K562 (cell line): ENCODE data around the gene CYB5R3. TPM values are rescaled to one million over a fixed set of nuclear protein-coding genes. Genes with fewer than 3 reads are reported as not detected.

Experiments
- ATAC-seq: fragments of 200-7000 bp; cut with Tn5 transposase; 3 replicates; pipeline ENCODE4 v1.9.1; 2020; ENCODE audit warnings: moderate library complexity
- BruUV-seq: library from RNA; stranded (reverse); fragments of 400-500 nt; replicated peaks from 2 replicates; lab custom pipeline; 2021; lab: Mats Ljungman, UMichigan
- CTCF ChIA-PET: fragments of 300-600 bp; formaldehyde crosslinking; extraction: SDS; loops from one replicate; lab custom pipeline; 2021; ENCODE audit warnings: low intra/inter-chr PET ratio; lab: Yijun Ruan, JAX
- POLR2A ChIA-PET: fragments of 300-600, 350-650 bp; sonication (Branson Sonifier 250); formaldehyde crosslinking; extraction: SDS; loops from one replicate; lab custom pipeline; 2021; ENCODE audit warnings: antibody characterized with exemption, inconsistent platforms; lab: Yijun Ruan, JAX
- DNase-seq, 4 experiments: peaks; one replicate each; pipeline versions ENCODE4 v3.0.0 to v3.0.0-alpha.2; 2011 to 2018; ENCODE audit warnings: low spot score in 3 of 4, mixed read lengths in 3 of 4; ENCODE audit errors: extremely low read depth in 1 of 4
- FAIRE-seq: peaks from 2 replicates; lab custom pipeline; 2011; peaks lifted over from hg19 to GRCh38; lab: Jason Lieb, UNC
- H2AFZ ChIP-seq: 2 replicates; pipeline ENCODE4 v1.6.0; 2011; ENCODE audit warnings: low read depth, low read length, control low read depth, inconsistent platforms
- H3K27ac ChIP-seq: fragments of 200-600 bp; 3 replicates; pipeline ENCODE4 v1.8.0; 2011; ENCODE audit warnings: low read depth, mild to moderate bottlenecking, control low read depth, inconsistent platforms, low read length, moderate library complexity, mixed read lengths; ENCODE audit errors: extremely low read depth
- H3K27me3 ChIP-seq, 2 experiments: fragments of 300-600 bp in 1 of 2; 2 replicates in 1 of 2; 3 replicates in 1 of 2; pipeline versions ENCODE4 v1.6.0 to v1.8.0; 2011; ENCODE audit warnings: inconsistent platforms in 2 of 2, low read length in 2 of 2, mild to moderate bottlenecking in 1 of 2, mixed read lengths in 1 of 2, moderate library complexity in 1 of 2; ENCODE audit not compliant: control insufficient read depth in 2 of 2, insufficient read depth in 2 of 2
- H3K36me3 ChIP-seq: fragments of 300-600 bp; 3 replicates; pipeline ENCODE4 v1.8.0; 2011; ENCODE audit warnings: mild to moderate bottlenecking, low read length, inconsistent platforms; ENCODE audit not compliant: control insufficient read depth, insufficient read depth
- H3K4me1 ChIP-seq, 2 experiments: fragments of 200-600 bp in 1 of 2; replicated peaks in 1 of 2; 2 replicates in 1 of 2; 3 replicates in 1 of 2; pipeline versions ENCODE4 v1.5.1 to v1.8.0; 2011; ENCODE audit warnings: inconsistent platforms in 2 of 2, low read length in 2 of 2, mild to moderate bottlenecking in 1 of 2, mixed read lengths in 1 of 2, moderate library complexity in 1 of 2; ENCODE audit not compliant: control insufficient read depth in 2 of 2, insufficient read depth in 2 of 2
- H3K4me2 ChIP-seq: 2 replicates; pipeline ENCODE4 v1.6.1; 2011; ENCODE audit warnings: low read length, control low read depth, inconsistent platforms, mixed read lengths; ENCODE audit not compliant: insufficient read depth
- H3K4me3 ChIP-seq: fragments of 200-600 bp; sonication (generic), shearing (Covaris generic); 2 replicates; pipeline ENCODE4 v1.5.1; 2016; ENCODE audit warnings: control low read depth, inconsistent platforms
- H3K79me2 ChIP-seq: fragments of 200-600 bp; 3 replicates; pipeline ENCODE4 v1.8.0; 2011; ENCODE audit warnings: low read length, inconsistent platforms; ENCODE audit not compliant: control insufficient read depth, insufficient read depth
- H3K9ac ChIP-seq, 2 experiments: 2 replicates each; pipeline versions ENCODE4 v1.6.0 to v1.6.1; 2011; ENCODE audit warnings: low read depth in 2 of 2, low read length in 2 of 2, control low read depth in 1 of 2, inconsistent platforms in 1 of 2, mild to moderate bottlenecking in 1 of 2, mixed read lengths in 1 of 2; ENCODE audit not compliant: insufficient read depth in 1 of 2
- H3K9me1 ChIP-seq: one replicate; pipeline ENCODE4 v1.6.0; 2011; ENCODE audit warnings: inconsistent platforms, mild to moderate bottlenecking, low read length, moderate library complexity; ENCODE audit not compliant: control insufficient read depth, insufficient read depth
- H3K9me3 ChIP-seq: replicated peaks from 2 replicates; pipeline ENCODE4 v1.5.1; 2011; ENCODE audit warnings: low read depth, low read length, inconsistent platforms; ENCODE audit not compliant: control insufficient read depth, insufficient read depth
- H4K20me1 ChIP-seq: replicated peaks from 2 replicates; pipeline ENCODE4 v1.6.1; 2011; ENCODE audit warnings: low read length, inconsistent platforms, mixed read lengths; ENCODE audit not compliant: control insufficient read depth, insufficient read depth
- RBM14 ChIP-seq: fragments of 200-400 bp; formaldehyde crosslinking; IDR thresholded peaks from 2 replicates; pipeline ENCODE4 v1.6.1; 2018; ENCODE audit warnings: low read depth, mild to moderate bottlenecking, low read length, moderate library complexity, borderline replicate concordance; ENCODE audit not compliant: insufficient read depth
- SMARCB1 ChIP-seq: IDR thresholded peaks from 2 replicates; pipeline ENCODE4 v1.6.1; 2011; ENCODE audit warnings: improper control_type of control experiment, low read depth; ENCODE audit not compliant: insufficient read length
- SUPT5H ChIP-seq: fragments of 450-650 bp; IDR thresholded peaks from 2 replicates; pipeline ENCODE4 v1.6.1; 2016
- ZNF224 ChIP-seq: sonication (generic); formaldehyde crosslinking; IDR thresholded peaks from 2 replicates; pipeline ENCODE4 v1.8.0; 2022; ENCODE audit warnings: mild to moderate bottlenecking, missing genetic modification reagents
- ZNF239 ChIP-seq: fragments of 250-450 bp; sonication (Bioruptor Pico); IDR thresholded peaks from 2 replicates; pipeline ENCODE4 v1.4.0; 2020; ENCODE audit warnings: mild to moderate bottlenecking
- ZNF79 ChIP-seq: fragments of 250-450 bp; sonication (Bioruptor Pico); IDR thresholded peaks from 2 replicates; pipeline ENCODE4 v1.4.0; 2020; ENCODE audit warnings: low read depth, mild to moderate bottlenecking, moderate library complexity
- WGBS: fragments of 100-300 bp; shearing (Covaris generic); methylation state at CpG from one replicate; pipeline ENCODE4 v1.1.6; 2016; ENCODE audit warnings: low coverage, mixed read lengths; ENCODE audit not compliant: insufficient coverage; ENCODE audit errors: missing lambda C conversion rate; 5-methylcytosine and 5-hydroxymethylcytosine counted together
- in situ Hi-C: fragments of 300-500 bp; cut with MboI; formaldehyde crosslinking; loops from 4 replicates; pipeline ENCODE4 v1.15.0; 2018; ENCODE audit warnings: inconsistent platforms, mixed read lengths
- intact Hi-C: fragments of 100-400 bp; cut with micrococcal nuclease; formaldehyde crosslinking; loops from 2 replicates; pipeline ENCODE4 v1.14.2; 2022
- polyA plus RNA-seq, 8 experiments: library from polyadenylated mRNA; depleted of rRNA in 4 of 8; stranded (reverse) in 5 of 8; unstranded in 3 of 8; fragments of >200 nt; fragmentation: Nextera tagmentation in 2 of 8; fragmentation: Illumina TruSeq in 1 of 8; extraction: Ambion mirVana in 2 of 8; extraction: Trizol in 1 of 8; gene quantifications; 2 replicates each; pipeline versions ENCODE4 v1.2.1 to v1.2.3, GENCODE V29; 2011 to 2014; ENCODE audit warnings: inconsistent platforms in 1 of 8, missing spikeins in 1 of 8
- total RNA-seq, 7 experiments: library from RNA; depleted of rRNA in 6 of 7; stranded (reverse); fragments of >200 nt in 6 of 7; fragmentation: Illumina TruSeq in 2 of 7; extraction: Trizol in 2 of 7; gene quantifications; 2 replicates each; pipeline versions ENCODE4 v1.2.1 to v1.2.3, GENCODE V29; 2011 to 2021; ENCODE audit warnings: low replicate concordance in 1 of 7
- TF ChIP-seq, protein P1 (sequence below), 2 experiments: fragments of 200-800 bp in 1 of 2; sonication (Bioruptor generic) in 1 of 2; sonication (generic) in 1 of 2; formaldehyde crosslinking in 1 of 2; IDR thresholded peaks in 1 of 2; conservative IDR thresholded peaks in 1 of 2; 2 replicates each; pipeline versions ENCODE4 v1.5.0 to v1.6.1; 2016 to 2020; ENCODE audit warnings: missing compliant biosample characterization in 1 of 2, missing genetic modification characterization in 1 of 2, missing genetic modification reagents in 1 of 2
- TF ChIP-seq, protein P2 (sequence below): fragments of 200-800 bp; sonication (Bioruptor generic); IDR thresholded peaks from 2 replicates; pipeline ENCODE4 v1.6.1; 2017; ENCODE audit warnings: missing genetic modification characterization, missing compliant biosample characterization
- TF ChIP-seq, protein P3 (sequence below): sonication (generic); formaldehyde crosslinking; IDR thresholded peaks from 2 replicates; pipeline ENCODE4 v1.8.0; 2022; ENCODE audit warnings: mild to moderate bottlenecking, missing genetic modification reagents
- TF ChIP-seq, protein P4 (sequence below): fragments of 250-450 bp; sonication (Bioruptor Pico); IDR thresholded peaks from 2 replicates; pipeline ENCODE4 v1.4.0; 2020

CYB5R3 gene
- total and polyA plus RNA-seq, 9 of the 15 experiments (the other 6 are each of a cell fraction or from before 2014, with no cell fraction given) = 1.4 to 66.8 (median 23.4) TPM

DNA sequence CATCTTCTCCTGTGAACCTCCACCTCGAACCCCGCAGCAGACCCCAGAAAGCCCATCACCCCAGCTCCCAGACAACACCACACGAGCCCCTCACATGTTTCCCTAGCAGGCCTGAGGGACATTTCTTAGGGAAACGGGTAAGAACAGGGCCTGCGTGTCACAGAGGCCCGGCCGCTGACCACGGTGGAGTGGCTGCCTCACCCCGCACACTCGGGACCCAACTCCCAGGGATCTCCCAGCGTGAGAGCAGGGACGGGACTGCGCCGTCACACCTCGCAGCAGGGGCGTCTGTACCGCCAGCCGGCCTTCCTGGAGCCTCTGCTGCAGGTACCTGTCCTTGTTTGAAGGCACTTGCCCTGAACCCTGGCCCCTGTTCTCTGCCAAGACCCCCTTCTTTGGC lies 19.0 kb downstream of the CYB5R3 start:
- no peak for ATAC-seq
- Histone ChIP-seq H2AFZ (no peak overlapping the region), H3K4me3 (no peak overlapping the region), H3K36me3 (peaks cover 59% of the 10 kb centered on the region; the same call in 1 of the 3 replicates), H3K4me2 (no peak overlapping the region), H4K20me1 (no peaks in the 10 kb centered on the region), H3K79me2 (no peaks in the 10 kb centered on the region), H3K9me3 (no peaks in the 10 kb centered on the region), H3K9me1 (no peaks in the 10 kb centered on the region), H3K4me1 (peaks cover 0 to 4% of the 10 kb centered on the region in 2 experiments; a peak in 2 of 5 replicates), H3K9ac (no peak overlapping the region)
- WGBS = 96% methylated on average over 6 of the region's 18 CpGs
- no TSS peak for BruUV-seq
- in situ Hi-C loops = no loop called here
- no peak for FAIRE-seq
- intact Hi-C loops = no loop called here
- POLR2A ChIA-PET = interaction anchor here (0.6 kb wide), 1 partner anchor 16 kb away, joined by 3 read pairs; no protein-coding TSS in a partner anchor
- TF ChIP-seq, protein P1, sequence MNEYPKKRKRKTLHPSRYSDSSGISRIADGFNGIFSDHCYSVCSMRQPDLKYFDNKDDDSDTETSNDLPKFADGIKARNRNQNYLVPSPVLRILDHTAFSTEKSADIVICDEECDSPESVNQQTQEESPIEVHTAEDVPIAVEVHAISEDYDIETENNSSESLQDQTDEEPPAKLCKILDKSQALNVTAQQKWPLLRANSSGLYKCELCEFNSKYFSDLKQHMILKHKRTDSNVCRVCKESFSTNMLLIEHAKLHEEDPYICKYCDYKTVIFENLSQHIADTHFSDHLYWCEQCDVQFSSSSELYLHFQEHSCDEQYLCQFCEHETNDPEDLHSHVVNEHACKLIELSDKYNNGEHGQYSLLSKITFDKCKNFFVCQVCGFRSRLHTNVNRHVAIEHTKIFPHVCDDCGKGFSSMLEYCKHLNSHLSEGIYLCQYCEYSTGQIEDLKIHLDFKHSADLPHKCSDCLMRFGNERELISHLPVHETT (CRISPR knock-in tag; conservative IDR thresholded peaks at IDR 0.05 in 1 of 2, IDR thresholded peaks at IDR 0.05 in 1 of 2) = no peak
- TF ChIP-seq, all 486 proteins: peak for 0
- CTCF ChIA-PET = interaction anchor here (0.6 kb wide), 1 partner anchor 189 kb away, joined by 3 read pairs; no protein-coding TSS in a partner anchor
- H3K27me3 ChIP-seq = no peaks in the 10 kb centered on the region
- DNase-seq = no peak
- no peak overlapping the region for H3K27ac ChIP-seq

DNA sequence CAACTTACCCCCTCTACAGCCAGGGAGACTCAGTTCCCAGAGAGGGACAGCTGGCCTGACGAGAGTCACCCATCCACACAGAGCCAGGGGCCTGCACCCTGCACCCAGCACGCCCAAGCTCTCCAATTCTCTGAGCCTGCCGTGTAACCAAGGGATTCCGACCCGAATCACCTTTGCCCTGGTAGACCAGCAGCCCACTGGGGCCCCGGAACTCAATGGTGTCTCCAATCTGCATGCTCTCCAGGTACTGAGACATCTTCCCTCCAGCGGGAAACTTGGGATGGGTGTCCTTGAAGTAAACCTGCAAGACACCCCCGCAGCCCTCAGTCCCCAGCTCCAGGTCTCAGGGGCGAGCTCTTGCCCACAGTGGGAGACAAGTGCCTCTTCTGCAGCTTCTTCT lies 21.2 kb downstream of the CYB5R3 start:
- DNase-seq (no peak), FAIRE-seq (no peak), ATAC-seq (no peak)
- no peaks in the 10 kb centered on the region for H3K27me3 ChIP-seq
- no peaks in the 10 kb centered on the region for H3K9me1 ChIP-seq
- no peaks in the 10 kb centered on the region for H3K79me2 ChIP-seq
- in situ Hi-C loops (no loop called here), intact Hi-C loops (loop anchor here (10.0 kb wide), 1 partner anchor 67 kb away; no protein-coding TSS in a partner anchor)
- POLR2A ChIA-PET = interaction anchor here (1.0 to 5.6 kb wide), 2 partner anchors 9 to 12 kb away, joined by 3 to 46 read pairs; partner anchors contain the start of gene POLDIP3
- H4K20me1 ChIP-seq = no peaks in the 10 kb centered on the region
- peaks cover 0 to 13% of the 10 kb centered on the region in 2 experiments; a peak in 2 of 5 replicates for H3K4me1 ChIP-seq
- no peak overlapping the region for H3K4me2 ChIP-seq
- no peak overlapping the region for H3K27ac ChIP-seq
- peaks cover 55% of the 10 kb centered on the region; the same call in 1 of the 3 replicates for H3K36me3 ChIP-seq
- H3K4me3 ChIP-seq = no peak overlapping the region
- CTCF ChIA-PET = no interaction called here
- no peak overlapping the region; a peak in 1 of 4 replicates for H3K9ac ChIP-seq
- BruUV-seq = no TSS peak
- WGBS = 87% methylated on average over 9 of the region's 9 CpGs
- H3K9me3 ChIP-seq = no peaks in the 10 kb centered on the region
- H2AFZ ChIP-seq = no peak overlapping the region
- TF ChIP-seq, protein P2, sequence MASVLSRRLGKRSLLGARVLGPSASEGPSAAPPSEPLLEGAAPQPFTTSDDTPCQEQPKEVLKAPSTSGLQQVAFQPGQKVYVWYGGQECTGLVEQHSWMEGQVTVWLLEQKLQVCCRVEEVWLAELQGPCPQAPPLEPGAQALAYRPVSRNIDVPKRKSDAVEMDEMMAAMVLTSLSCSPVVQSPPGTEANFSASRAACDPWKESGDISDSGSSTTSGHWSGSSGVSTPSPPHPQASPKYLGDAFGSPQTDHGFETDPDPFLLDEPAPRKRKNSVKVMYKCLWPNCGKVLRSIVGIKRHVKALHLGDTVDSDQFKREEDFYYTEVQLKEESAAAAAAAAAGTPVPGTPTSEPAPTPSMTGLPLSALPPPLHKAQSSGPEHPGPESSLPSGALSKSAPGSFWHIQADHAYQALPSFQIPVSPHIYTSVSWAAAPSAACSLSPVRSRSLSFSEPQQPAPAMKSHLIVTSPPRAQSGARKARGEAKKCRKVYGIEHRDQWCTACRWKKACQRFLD (CRISPR knock-in tag) = no peak
- TF ChIP-seq, protein P3, sequence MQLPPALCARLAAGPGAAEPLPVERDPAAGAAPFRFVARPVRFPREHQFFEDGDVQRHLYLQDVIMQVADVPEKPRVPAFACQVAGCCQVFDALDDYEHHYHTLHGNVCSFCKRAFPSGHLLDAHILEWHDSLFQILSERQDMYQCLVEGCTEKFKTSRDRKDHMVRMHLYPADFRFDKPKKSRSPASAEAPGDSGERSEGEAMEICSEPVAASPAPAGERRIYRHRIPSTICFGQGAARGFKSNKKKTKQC (CRISPR knock-in tag) = no peak
- no peak for TF ChIP-seq SMARCB1
- TF ChIP-seq ZNF79 (CRISPR knock-in tag) = no peak
- TF ChIP-seq ZNF239 = no peak
- TF ChIP-seq ZNF224 (CRISPR knock-in tag) = no peak
- TF ChIP-seq, protein P4, sequence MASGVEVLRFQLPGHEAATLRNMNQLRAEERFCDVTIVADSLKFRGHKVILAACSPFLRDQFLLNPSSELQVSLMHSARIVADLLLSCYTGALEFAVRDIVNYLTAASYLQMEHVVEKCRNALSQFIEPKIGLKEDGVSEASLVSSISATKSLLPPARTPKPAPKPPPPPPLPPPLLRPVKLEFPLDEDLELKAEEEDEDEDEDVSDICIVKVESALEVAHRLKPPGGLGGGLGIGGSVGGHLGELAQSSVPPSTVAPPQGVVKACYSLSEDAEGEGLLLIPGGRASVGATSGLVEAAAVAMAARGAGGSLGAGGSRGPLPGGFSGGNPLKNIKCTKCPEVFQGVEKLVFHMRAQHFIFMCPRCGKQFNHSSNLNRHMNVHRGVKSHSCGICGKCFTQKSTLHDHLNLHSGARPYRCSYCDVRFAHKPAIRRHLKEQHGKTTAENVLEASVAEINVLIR = no peak
- no peak for TF ChIP-seq SUPT5H
- no peak for TF ChIP-seq RBM14
